HG02973 (cell line): Measurements from ENCODE around the gene ITGB5.
"Not testable (repeated sequence)": the region's sequence is repeated elsewhere in the genome, so short reads cannot be mapped to it uniquely, and the experiment has no call there.

Experiments
- ATAC-seq: cut with Tn5 transposase; IDR thresholded peaks from one replicate; pipeline ENCODE4 v1.9.1; 2021; ENCODE audit warnings: moderate library complexity; ENCODE audit not compliant: unreplicated experiment

ITGB5 gene

GRCh38 chr3:124838963-124839362, 48.2 kb downstream of the ITGB5 start:
- ATAC-seq, result no peak

- ATAC-seq, result no peak
Observed at GRCh38 chr3:124837730-124838186, 49.4 kb downstream of the ITGB5 start.

GRCh38 chr3:124837065-124837464, 50.1 kb downstream of the ITGB5 start:
- ATAC-seq, result no peak

- ATAC-seq, result no peak
Observed at GRCh38 chr3:124836448-124836847, 50.7 kb downstream of the ITGB5 start.

- ATAC-seq, result peak; percentile 93
Observed at GRCh38 chr3:124834723-124835718, 52.1 kb downstream of the ITGB5 start.

- no peak for ATAC-seq
Observed at GRCh38 chr3:124833710-124834332, 53.3 kb downstream of the ITGB5 start.

GRCh38 chr3:124832782-124833709, 54.1 kb downstream of the ITGB5 start:
- ATAC-seq, result no peak

GRCh38 chr3:124831628-124832199, 55.5 kb downstream of the ITGB5 start:
- ATAC-seq, result no peak

- no peak for ATAC-seq
Observed at GRCh38 chr3:124829819-124830554, 57.2 kb downstream of the ITGB5 start.

- no peak for ATAC-seq
Observed at GRCh38 chr3:124829178-124829818, 57.9 kb downstream of the ITGB5 start.

- ATAC-seq, result not testable (repeated sequence)
Observed at GRCh38 chr3:124827476-124828206, 59.5 kb downstream of the ITGB5 start.

GRCh38 chr3:124826703-124827102, 60.5 kb downstream of the ITGB5 start:
- no peak for ATAC-seq

GRCh38 chr3:124824286-124824915, 62.8 kb downstream of the ITGB5 start:
- ATAC-seq, result no peak

GRCh38 chr3:124823648-124824047, 63.5 kb downstream of the ITGB5 start:
- ATAC-seq, result no peak

GRCh38 chr3:124823206-124823605, 64.0 kb downstream of the ITGB5 start:
- no peak for ATAC-seq

- no peak for ATAC-seq
Observed at GRCh38 chr3:124821356-124821755, 65.8 kb downstream of the ITGB5 start.

GRCh38 chr3:124818398-124819091, 68.6 kb downstream of the ITGB5 start:
- ATAC-seq, result no peak

- no peak for ATAC-seq
Observed at GRCh38 chr3:124817079-124817478, 70.1 kb downstream of the ITGB5 start.
